ENCODE results near the gene RAB44.

The RAB44 gene

DNA sequence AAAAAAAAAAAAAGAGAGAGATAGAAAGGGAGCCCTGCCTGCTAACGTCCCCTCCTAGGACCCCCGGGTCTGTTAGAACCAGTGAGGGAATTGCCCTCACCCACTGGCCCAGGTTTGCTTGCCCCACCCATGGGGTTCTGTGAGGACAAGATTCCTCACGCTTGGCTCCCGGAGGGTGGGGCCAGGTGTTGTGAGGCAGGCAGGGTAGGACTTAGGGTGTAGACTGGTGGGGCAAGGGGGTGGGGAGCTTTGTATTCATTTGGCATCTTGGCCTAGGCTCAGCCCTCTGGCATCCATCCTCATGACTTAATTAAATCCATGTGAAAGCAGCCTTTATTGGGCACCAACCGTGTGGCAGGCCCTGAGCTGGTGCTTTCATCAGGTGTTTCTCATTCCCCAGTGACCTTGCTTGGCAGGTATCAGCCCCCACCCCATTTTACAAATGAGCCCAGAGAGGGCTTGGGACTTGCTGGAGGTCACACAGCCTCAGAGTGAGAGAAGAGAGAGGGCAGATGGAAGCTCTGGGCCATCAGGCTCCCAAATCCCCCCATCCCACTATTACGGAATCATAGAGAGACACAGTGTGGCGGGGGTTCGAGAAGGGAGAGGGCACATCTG lies 19.0 kb downstream of the RAB44 start:
- DNase-seq (ENCODE audit: low spot score), result peak; percentile 38

DNA sequence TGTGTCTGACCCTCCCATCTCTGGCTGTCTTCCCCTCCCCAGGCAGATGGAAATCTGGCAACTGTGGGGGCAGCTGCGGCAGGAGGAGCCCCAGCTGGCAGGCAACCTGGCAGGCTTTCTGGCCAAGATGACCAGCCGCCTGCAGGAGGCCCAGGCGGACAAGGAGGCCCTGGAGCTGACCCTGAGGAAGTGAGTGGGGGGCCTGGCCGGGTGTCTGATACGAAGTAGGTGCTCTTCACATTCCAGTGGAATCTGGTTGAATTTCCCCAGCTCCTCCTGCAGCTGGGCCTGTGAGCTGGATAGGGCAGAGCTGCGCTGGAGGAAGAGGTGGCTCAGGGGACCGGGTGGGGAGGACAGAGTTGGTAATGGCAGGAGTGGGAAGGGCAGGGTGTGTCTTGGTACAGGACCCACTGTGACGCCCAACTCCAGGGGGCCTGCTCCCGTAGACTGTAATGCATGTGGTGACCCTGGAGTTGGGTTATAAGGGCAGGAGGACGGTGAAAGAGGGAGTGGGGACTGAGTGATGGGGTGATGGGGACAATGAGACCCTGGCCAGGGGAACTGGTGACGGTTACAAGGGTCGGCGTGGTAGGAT lies 19.7 kb downstream of the RAB44 start:
- peak overlapping the region; percentile 62 for H3K27ac ChIP-seq
- ChIA-PET CTCF (interaction anchor here (0.9 kb wide), 1 partner anchor 41 kb away, joined by 4 read pairs; no protein-coding TSS in a partner anchor), POLR2A (ENCODE audit: low non-redundant PET) (no interaction called here)
- DNase-seq (ENCODE audit: low spot score), result no peak
- TF ChIP-seq, protein P1, sequence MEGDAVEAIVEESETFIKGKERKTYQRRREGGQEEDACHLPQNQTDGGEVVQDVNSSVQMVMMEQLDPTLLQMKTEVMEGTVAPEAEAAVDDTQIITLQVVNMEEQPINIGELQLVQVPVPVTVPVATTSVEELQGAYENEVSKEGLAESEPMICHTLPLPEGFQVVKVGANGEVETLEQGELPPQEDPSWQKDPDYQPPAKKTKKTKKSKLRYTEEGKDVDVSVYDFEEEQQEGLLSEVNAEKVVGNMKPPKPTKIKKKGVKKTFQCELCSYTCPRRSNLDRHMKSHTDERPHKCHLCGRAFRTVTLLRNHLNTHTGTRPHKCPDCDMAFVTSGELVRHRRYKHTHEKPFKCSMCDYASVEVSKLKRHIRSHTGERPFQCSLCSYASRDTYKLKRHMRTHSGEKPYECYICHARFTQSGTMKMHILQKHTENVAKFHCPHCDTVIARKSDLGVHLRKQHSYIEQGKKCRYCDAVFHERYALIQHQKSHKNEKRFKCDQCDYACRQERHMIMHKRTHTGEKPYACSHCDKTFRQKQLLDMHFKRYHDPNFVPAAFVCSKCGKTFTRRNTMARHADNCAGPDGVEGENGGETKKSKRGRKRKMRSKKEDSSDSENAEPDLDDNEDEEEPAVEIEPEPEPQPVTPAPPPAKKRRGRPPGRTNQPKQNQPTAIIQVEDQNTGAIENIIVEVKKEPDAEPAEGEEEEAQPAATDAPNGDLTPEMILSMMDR (conservative IDR thresholded peaks at IDR 0.05; ENCODE audit: low read depth), result no peak

More for the DNA sequence above, 19.0 kb downstream of the RAB44 start:
- POLR2A ChIA-PET (ENCODE audit: low non-redundant PET), result no interaction called here
- TF ChIP-seq, protein P1 (conservative IDR thresholded peaks at IDR 0.05; ENCODE audit: low read depth), result no peak
- peak overlapping the region; percentile 62 for H3K27ac ChIP-seq
- CTCF ChIA-PET, result no interaction called here

- no peak for DNase-seq (ENCODE audit: low spot score)
- TF ChIP-seq, protein P1 (conservative IDR thresholded peaks at IDR 0.05; ENCODE audit: low read depth), result no peak
- ChIA-PET CTCF (interaction anchor here (0.9 to 2.6 kb wide), 2 partner anchors 41 to 103 kb away, joined by 4 to 8 read pairs; no protein-coding TSS in a partner anchor), POLR2A (ENCODE audit: low non-redundant PET) (no interaction called here)
- no peak overlapping the region for H3K27ac ChIP-seq
Measured at GRCh38 chr6:36717871-36718540, 20.4 kb downstream of the RAB44 start.

DNA sequence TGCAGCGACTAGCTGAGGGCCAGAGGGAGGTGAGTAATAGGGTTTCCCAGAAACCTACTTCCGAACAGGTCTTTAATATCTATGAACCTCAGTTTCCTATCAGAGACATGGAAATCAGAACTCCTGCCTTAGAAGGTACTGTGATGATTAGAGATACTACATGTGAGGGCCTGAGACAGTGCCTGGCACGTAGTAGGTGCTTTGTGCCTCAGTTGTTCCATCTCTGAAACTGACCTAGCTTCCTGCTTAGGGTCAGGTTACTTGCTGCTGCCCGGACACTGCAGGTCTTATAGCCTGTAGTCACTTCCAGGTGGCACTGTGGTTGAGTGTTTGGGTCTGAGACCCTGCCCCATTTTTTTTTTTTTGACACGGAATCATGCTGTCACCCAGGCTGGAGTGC lies 20.9 kb downstream of the RAB44 start:
- ChIA-PET POLR2A (ENCODE audit: low non-redundant PET) (no interaction called here), CTCF (interaction anchor here (0.9 to 2.6 kb wide), 2 partner anchors 40 to 104 kb away, joined by 4 to 8 read pairs; no protein-coding TSS in a partner anchor)
- TF ChIP-seq, protein P1 (conservative IDR thresholded peaks at IDR 0.05; ENCODE audit: low read depth), result no peak
- no peak overlapping the region for H3K27ac ChIP-seq
- no peak for DNase-seq (ENCODE audit: low spot score)

- POLR2A ChIA-PET (ENCODE audit: low non-redundant PET), result no interaction called here
- CTCF ChIA-PET, result interaction anchor here (1.4 to 2.6 kb wide), 2 partner anchors 40 to 104 kb away, joined by 4 to 8 read pairs; no protein-coding TSS in a partner anchor
- DNase-seq (ENCODE audit: low spot score), result no peak
- no peak overlapping the region for H3K27ac ChIP-seq
- TF ChIP-seq, protein P1 (conservative IDR thresholded peaks at IDR 0.05; ENCODE audit: low read depth), result no peak
Measured at GRCh38 chr6:36719126-36719525, 21.5 kb downstream of the RAB44 start.

GRCh38 chr6:36720251-36721141 lies 22.9 kb downstream of the RAB44 start:
- no peak overlapping the region for H3K27ac ChIP-seq
- ChIA-PET POLR2A (ENCODE audit: low non-redundant PET) (no interaction called here), CTCF (interaction anchor here (0.6 to 2.6 kb wide), 4 partner anchors 12 to 105 kb away, joined by 3 to 8 read pairs (median 4); no protein-coding TSS in a partner anchor)
- DNase-seq (ENCODE audit: low spot score), result no peak
- TF ChIP-seq, protein P1 (conservative IDR thresholded peaks at IDR 0.05; ENCODE audit: low read depth), result no peak
